HepG2 (cell line): ENCODE results near the gene CARHSP1. TPM values are rescaled to one million over a fixed set of nuclear protein-coding genes. Genes with fewer than 3 reads are reported as not detected.

Experiments used
- ADNP ChIP-seq: sonication (generic); formaldehyde crosslinking; IDR thresholded peaks from 2 replicates; pipeline ENCODE4 v1.4.0; 2020; ENCODE audit warnings: missing genetic modification reagents
- ARHGAP35 ChIP-seq: sonication (generic); formaldehyde crosslinking; IDR thresholded peaks from 2 replicates; pipeline ENCODE4 v1.9.0; 2022; ENCODE audit warnings: mild to moderate bottlenecking, inconsistent platforms, moderate library complexity, missing genetic modification reagents, borderline replicate concordance
- EED ChIP-seq: sonication (generic); formaldehyde crosslinking; IDR thresholded peaks from 2 replicates; pipeline ENCODE4 v1.5.0; 2020; ENCODE audit warnings: mild to moderate bottlenecking, missing genetic modification reagents
- ERF ChIP-seq: IDR thresholded peaks from 2 replicates; pipeline ENCODE4 v1.6.1; 2018; ENCODE audit warnings: missing biosample characterization, missing genetic modification reagents
- FLYWCH1 ChIP-seq: sonication (generic); formaldehyde crosslinking; IDR thresholded peaks from 2 replicates; pipeline ENCODE4 v1.8.1; 2023; ENCODE audit warnings: mild to moderate bottlenecking, missing genetic modification reagents
- KDM3A ChIP-seq: IDR thresholded peaks from 2 replicates; pipeline ENCODE4 v1.6.1; 2018; ENCODE audit warnings: low read depth, missing compliant biosample characterization
- NR3C1 ChIP-seq: sonication (generic); formaldehyde crosslinking; IDR thresholded peaks from 2 replicates; pipeline ENCODE4 v1.4.0; 2020; ENCODE audit warnings: missing genetic modification reagents
- RBAK ChIP-seq: sonication (generic); formaldehyde crosslinking; IDR thresholded peaks from 2 replicates; pipeline ENCODE4 v1.5.1; 2020; ENCODE audit warnings: mild to moderate bottlenecking, missing genetic modification reagents
- TCF7L2 ChIP-seq: IDR thresholded peaks from 2 replicates; pipeline ENCODE4 v1.6.1; 2011; ENCODE audit warnings: mild to moderate bottlenecking, low read depth, low read length, moderate library complexity
- YEATS4 ChIP-seq: sonication (generic); formaldehyde crosslinking; IDR thresholded peaks from 2 replicates; pipeline ENCODE4 v1.4.0; 2020; ENCODE audit warnings: missing genetic modification reagents, borderline replicate concordance
- ZNF225 ChIP-seq: sonication (generic); formaldehyde crosslinking; IDR thresholded peaks from 2 replicates; pipeline ENCODE4 v1.4.0; 2020; ENCODE audit warnings: mild to moderate bottlenecking, missing genetic modification reagents
- ZNF296 ChIP-seq: sonication (generic); formaldehyde crosslinking; conservative IDR thresholded peaks from 2 replicates; pipeline ENCODE4 v1.5.0; 2020; ENCODE audit warnings: mild to moderate bottlenecking, missing genetic modification reagents
- ZNF331 ChIP-seq: sonication (generic); formaldehyde crosslinking; IDR thresholded peaks from 2 replicates; pipeline ENCODE4 v1.4.0; 2020; ENCODE audit warnings: missing genetic modification reagents
- ZNF34 ChIP-seq: sonication (generic); formaldehyde crosslinking; IDR thresholded peaks from 2 replicates; pipeline ENCODE4 v1.4.0; 2020; ENCODE audit warnings: mild to moderate bottlenecking, missing genetic modification reagents, borderline replicate concordance
- ZNF713 ChIP-seq: sonication (generic); formaldehyde crosslinking; IDR thresholded peaks from 2 replicates; pipeline ENCODE4 v1.4.0; 2020; ENCODE audit warnings: mild to moderate bottlenecking, missing genetic modification reagents
- polyA plus RNA-seq, 8 experiments: library from polyadenylated mRNA; depleted of rRNA in 3 of 8; stranded (reverse) in 7 of 8; unstranded in 1 of 8; fragments of >200 nt; fragmentation: Illumina TruSeq in 4 of 8; extraction: Trizol in 4 of 8; gene quantifications; 2 replicates each; pipeline versions ENCODE4 v1.2.1 to v1.2.3, GENCODE V29; 2011 to 2016; ENCODE audit warnings: low read depth in 4 of 8, missing spikeins in 1 of 8, mixed read lengths in 1 of 8; ENCODE audit not compliant: insufficient read depth in 1 of 8
- total RNA-seq, 5 experiments: library from RNA; depleted of rRNA; stranded (reverse); fragments of >200 nt; fragmentation: Illumina TruSeq; extraction: Trizol; gene quantifications; 2 replicates each; pipeline ENCODE4 v1.2.3, GENCODE V29; 2016; ENCODE audit warnings: low read depth in 1 of 5
- TF ChIP-seq, protein P1 (sequence below), 2 experiments: fragments of 450-650 bp in 1 of 2; sonication (generic) in 1 of 2; formaldehyde crosslinking in 1 of 2; IDR thresholded peaks; 2 replicates each; pipeline versions ENCODE4 v1.6.1 to v1.8.0; 2016 to 2022; ENCODE audit warnings: antibody characterized with exemption in 1 of 2, mild to moderate bottlenecking in 1 of 2, missing genetic modification reagents in 1 of 2
- TF ChIP-seq, protein P2 (sequence below): sonication (generic); formaldehyde crosslinking; IDR thresholded peaks from 2 replicates; pipeline ENCODE4 v1.4.0; 2020; ENCODE audit warnings: missing genetic modification reagents, borderline replicate concordance

Gene CARHSP1
- total and polyA plus RNA-seq, 2 of the 13 experiments (the other 11 are each of a cell fraction or from before 2014, with no cell fraction given): 173 to 345 TPM

GRCh38 chr16:8859913-8860881, 8.6 kb downstream of the CARHSP1 start (continued):
- TF ChIP-seq NR3C1 (CRISPR knock-in tag) (no peak), YEATS4 (CRISPR knock-in tag) (peak; percentile 53; the same call in 1 of the 2 replicates), ZNF296 (CRISPR knock-in tag) (no peak), FLYWCH1 (CRISPR knock-in tag) (no peak), ZNF225 (CRISPR knock-in tag) (peak; percentile 50), RBAK (CRISPR knock-in tag) (0 out of 2 replicates have a peak, but pooled peaks have one; percentile 49), EED (CRISPR knock-in tag) (no peak), ARHGAP35 (CRISPR knock-in tag) (peak; percentile 30; the same call in 1 of the 2 replicates), ZNF34 (CRISPR knock-in tag) (no peak), TCF7L2 (no peak), ZNF331 (CRISPR knock-in tag) (peak; percentile 92; the same call in 1 of the 2 replicates), KDM3A (CRISPR knock-in tag) (peak; percentile 83), ADNP (CRISPR knock-in tag) (peak; percentile 78; the same call in 1 of the 2 replicates), ZNF713 (CRISPR knock-in tag) (0 out of 2 replicates have a peak, but pooled peaks have one; percentile 82), ERF (CRISPR knock-in tag) (peak; percentile 90)
- TF ChIP-seq, protein P1, sequence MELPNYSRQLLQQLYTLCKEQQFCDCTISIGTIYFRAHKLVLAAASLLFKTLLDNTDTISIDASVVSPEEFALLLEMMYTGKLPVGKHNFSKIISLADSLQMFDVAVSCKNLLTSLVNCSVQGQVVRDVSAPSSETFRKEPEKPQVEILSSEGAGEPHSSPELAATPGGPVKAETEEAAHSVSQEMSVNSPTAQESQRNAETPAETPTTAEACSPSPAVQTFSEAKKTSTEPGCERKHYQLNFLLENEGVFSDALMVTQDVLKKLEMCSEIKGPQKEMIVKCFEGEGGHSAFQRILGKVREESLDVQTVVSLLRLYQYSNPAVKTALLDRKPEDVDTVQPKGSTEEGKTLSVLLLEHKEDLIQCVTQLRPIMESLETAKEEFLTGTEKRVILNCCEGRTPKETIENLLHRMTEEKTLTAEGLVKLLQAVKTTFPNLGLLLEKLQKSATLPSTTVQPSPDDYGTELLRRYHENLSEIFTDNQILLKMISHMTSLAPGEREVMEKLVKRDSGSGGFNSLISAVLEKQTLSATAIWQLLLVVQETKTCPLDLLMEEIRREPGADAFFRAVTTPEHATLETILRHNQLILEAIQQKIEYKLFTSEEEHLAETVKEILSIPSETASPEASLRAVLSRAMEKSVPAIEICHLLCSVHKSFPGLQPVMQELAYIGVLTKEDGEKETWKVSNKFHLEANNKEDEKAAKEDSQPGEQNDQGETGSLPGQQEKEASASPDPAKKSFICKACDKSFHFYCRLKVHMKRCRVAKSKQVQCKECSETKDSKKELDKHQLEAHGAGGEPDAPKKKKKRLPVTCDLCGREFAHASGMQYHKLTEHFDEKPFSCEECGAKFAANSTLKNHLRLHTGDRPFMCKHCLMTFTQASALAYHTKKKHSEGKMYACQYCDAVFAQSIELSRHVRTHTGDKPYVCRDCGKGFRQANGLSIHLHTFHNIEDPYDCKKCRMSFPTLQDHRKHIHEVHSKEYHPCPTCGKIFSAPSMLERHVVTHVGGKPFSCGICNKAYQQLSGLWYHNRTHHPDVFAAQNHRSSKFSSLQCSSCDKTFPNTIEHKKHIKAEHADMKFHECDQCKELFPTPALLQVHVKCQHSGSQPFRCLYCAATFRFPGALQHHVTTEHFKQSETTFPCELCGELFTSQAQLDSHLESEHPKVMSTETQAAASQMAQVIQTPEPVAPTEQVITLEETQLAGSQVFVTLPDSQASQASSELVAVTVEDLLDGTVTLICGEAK (IDR thresholded peaks at IDR 0.05): no peak
- TF ChIP-seq, protein P1 (CRISPR knock-in tag; IDR thresholded peaks at IDR 0.05): peak; percentile 70; the same call in 1 of the 2 replicates
- TF ChIP-seq, protein P2, sequence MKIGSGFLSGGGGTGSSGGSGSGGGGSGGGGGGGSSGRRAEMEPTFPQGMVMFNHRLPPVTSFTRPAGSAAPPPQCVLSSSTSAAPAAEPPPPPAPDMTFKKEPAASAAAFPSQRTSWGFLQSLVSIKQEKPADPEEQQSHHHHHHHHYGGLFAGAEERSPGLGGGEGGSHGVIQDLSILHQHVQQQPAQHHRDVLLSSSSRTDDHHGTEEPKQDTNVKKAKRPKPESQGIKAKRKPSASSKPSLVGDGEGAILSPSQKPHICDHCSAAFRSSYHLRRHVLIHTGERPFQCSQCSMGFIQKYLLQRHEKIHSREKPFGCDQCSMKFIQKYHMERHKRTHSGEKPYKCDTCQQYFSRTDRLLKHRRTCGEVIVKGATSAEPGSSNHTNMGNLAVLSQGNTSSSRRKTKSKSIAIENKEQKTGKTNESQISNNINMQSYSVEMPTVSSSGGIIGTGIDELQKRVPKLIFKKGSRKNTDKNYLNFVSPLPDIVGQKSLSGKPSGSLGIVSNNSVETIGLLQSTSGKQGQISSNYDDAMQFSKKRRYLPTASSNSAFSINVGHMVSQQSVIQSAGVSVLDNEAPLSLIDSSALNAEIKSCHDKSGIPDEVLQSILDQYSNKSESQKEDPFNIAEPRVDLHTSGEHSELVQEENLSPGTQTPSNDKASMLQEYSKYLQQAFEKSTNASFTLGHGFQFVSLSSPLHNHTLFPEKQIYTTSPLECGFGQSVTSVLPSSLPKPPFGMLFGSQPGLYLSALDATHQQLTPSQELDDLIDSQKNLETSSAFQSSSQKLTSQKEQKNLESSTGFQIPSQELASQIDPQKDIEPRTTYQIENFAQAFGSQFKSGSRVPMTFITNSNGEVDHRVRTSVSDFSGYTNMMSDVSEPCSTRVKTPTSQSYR (CRISPR knock-in tag): peak; percentile 70
